GM18907 (cell line): ENCODE results near the gene SH3TC1.

Source experiments
- ATAC-seq: cut with Tn5 transposase; IDR thresholded peaks from one replicate; pipeline ENCODE4 v1.9.1; 2021; ENCODE audit warnings: mild to moderate bottlenecking, moderate library complexity; ENCODE audit not compliant: unreplicated experiment

The SH3TC1 gene

GRCh38 chr4:8227771-8228318, 28.8 kb downstream of the SH3TC1 start:
- ATAC-seq, result no peak

DNA sequence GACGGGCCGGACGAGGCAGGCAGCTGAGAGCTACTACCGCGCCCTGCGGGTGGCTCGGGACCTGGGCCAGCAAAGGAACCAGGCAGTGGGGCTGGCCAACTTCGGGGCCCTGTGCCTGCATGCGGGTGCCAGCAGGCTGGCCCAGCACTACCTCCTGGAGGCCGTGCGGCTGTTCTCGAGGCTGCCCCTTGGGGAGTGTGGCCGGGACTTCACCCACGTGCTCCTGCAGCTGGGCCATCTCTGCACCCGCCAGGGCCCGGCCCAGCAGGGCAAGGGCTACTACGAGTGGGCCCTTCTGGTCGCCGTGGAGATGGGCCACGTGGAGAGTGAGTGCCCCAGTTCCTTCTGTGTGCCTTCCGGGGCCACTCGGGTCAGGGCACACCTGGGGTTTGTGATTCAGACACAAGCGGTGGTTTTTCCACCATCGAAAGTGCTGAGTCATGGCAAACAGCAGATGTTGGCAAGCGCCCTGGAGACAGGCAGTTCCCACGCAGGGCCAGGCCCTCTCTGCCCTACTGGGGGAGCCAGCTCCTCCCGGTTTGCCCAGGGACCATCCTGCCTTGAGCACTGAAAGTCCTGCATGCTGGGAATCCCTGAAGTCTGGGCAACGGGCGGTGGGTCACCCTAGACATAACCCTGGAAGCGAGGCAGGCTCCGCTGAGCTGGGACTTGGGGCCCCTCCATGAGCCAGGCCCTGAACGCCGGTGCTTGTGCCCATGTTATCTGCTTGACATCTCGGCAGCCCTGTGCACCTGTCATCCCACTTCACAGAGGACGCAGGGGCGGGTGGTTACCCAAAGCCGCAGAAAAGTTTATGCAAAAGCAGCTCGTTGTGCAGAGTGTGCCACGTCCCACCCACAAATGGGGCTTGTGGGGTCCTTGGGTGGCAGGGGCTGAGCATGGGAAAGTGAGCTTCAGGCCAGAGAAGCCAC, 29.5 kb downstream of the SH3TC1 start:
- ATAC-seq, result peak; percentile 72

- no peak for ATAC-seq
Observed at GRCh38 chr4:8229331-8229975, 30.4 kb downstream of the SH3TC1 start.

GRCh38 chr4:8230033-8230432, 30.9 kb downstream of the SH3TC1 start:
- no peak for ATAC-seq

DNA sequence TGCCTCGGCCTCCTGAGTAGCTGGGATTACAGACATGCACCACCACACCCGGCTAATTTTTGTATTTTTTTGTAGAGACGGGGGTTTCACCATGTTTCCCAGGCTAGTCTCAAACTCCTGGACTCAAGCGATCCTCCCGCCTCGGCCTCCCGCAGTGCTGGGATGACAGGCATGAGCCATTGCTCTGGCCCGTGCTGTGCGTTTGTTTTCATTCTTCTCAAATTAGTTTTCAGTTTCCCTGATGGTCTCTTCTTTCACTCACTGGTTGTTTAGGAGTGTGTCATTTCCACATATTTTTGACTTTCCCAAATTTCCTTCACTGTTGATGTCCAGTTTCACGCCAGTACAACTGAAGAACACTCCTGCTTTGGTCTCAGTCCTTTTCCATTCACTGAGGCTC, 31.8 kb downstream of the SH3TC1 start:
- ATAC-seq, result no peak

GRCh38 chr4:8231551-8232049, 32.5 kb downstream of the SH3TC1 start:
- ATAC-seq, result no peak

GRCh38 chr4:8232748-8233147, 33.7 kb downstream of the SH3TC1 start:
- no peak for ATAC-seq

GRCh38 chr4:8233672-8234484, 34.8 kb downstream of the SH3TC1 start:
- no peak for ATAC-seq

- no peak for ATAC-seq
Observed at GRCh38 chr4:8234715-8235114, 35.6 kb downstream of the SH3TC1 start.

- ATAC-seq, result no peak
Observed at GRCh38 chr4:8235224-8235623, 36.1 kb downstream of the SH3TC1 start.

DNA sequence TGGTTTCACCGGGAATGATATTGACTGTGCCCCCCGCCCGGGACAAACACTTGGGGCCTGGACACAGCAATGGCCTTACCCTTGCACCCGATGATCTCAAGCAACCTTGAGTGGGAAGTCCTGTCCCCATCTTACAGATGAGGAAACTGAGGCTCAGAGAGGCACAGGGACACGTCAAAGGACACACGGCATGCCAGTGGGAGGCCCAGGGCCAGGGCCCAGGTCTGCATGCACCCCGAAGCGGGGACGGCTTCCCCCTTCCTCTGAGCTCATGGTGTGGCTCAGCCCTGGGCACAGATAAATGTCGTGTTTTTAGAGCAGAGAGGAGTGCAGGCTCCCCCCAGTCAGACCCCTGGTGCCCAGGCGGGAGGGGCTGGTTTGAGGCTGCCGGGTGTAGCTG, 36.6 kb downstream of the SH3TC1 start:
- ATAC-seq, result no peak

GRCh38 chr4:8236106-8236919, 37.2 kb downstream of the SH3TC1 start:
- no peak for ATAC-seq

GRCh38 chr4:8236920-8237195, 37.8 kb downstream of the SH3TC1 start:
- ATAC-seq, result no peak

GRCh38 chr4:8237256-8237989, 38.3 kb downstream of the SH3TC1 start:
- no peak for ATAC-seq

- no peak for ATAC-seq
Observed at GRCh38 chr4:8238036-8238511, 39.0 kb downstream of the SH3TC1 start.

- no peak for ATAC-seq
Observed at GRCh38 chr4:8238515-8239053, 39.5 kb downstream of the SH3TC1 start.

DNA sequence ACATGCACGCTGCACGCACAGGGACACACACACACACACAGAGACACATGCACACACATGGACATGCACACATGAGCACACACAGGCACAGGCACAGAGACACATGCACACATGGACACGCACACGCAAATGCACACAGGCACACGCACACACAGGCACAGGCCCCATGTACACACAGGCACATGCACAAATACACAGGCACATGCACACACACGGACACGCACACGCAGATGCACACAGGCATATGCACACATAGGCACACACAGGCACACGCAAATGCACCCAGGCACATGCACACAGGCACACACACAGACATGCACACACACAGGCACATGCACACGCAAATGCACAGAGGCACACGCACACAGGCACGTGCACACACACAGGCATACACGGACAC, 40.1 kb downstream of the SH3TC1 start:
- no peak for ATAC-seq

DNA sequence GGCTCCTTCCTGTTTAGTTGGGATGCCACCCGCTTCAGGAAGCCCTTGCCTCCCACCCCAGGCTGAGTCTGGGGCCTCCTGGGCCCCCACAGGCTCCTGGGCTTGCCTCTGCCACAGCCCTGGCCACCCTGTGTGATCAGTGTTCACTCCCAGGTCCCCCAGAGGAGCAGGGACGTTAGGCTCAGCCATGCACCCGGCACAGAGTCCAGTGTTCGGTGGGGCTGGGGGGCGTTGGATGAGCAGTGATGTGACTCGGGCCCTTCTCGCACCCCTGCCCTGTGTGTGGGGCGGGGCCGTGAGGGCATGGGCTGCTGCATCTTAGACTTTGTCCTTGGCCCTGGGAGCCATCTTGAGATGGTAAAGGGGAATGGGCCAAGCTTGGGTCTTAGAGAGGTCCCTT, 40.6 kb downstream of the SH3TC1 start:
- no peak for ATAC-seq
